H1 (cell line): ENCODE data around the gene MLN. TPM values are rescaled to one million over a fixed set of nuclear protein-coding genes. Genes with fewer than 3 reads are reported as not detected.

ENCODE experiments used
- CTCF ChIA-PET: fragments of 300-600 bp; sonication (Branson Sonifier 250); formaldehyde crosslinking; loops from one replicate; lab custom pipeline; 2021; ENCODE audit not compliant: partially characterized antibody; lab: Charles Lee
- POLR2A ChIA-PET: fragments of 300-600 bp; sonication (Branson Sonifier 250); formaldehyde crosslinking; loops from one replicate; lab custom pipeline; 2021; ENCODE audit warnings: inconsistent platforms; ENCODE audit not compliant: partially characterized antibody; lab: Charles Lee
- DNase-seq, 2 experiments: peaks; one replicate each; pipeline versions ENCODE4 v3.0.0 to v3.0.0-alpha.2; 2010 to 2022; ENCODE audit warnings: low spot score in 2 of 2, low read depth in 1 of 2, mixed read lengths in 1 of 2
- FAIRE-seq: peaks from 2 replicates; lab custom pipeline; 2011; peaks lifted over from hg19 to GRCh38; lab: Jason Lieb, UNC
- H2AFZ ChIP-seq: 2 replicates; pipeline ENCODE4 v1.8.1; 2012; ENCODE audit warnings: low read length, inconsistent platforms
- H2AK5ac ChIP-seq: 2 replicates; pipeline ENCODE4 v1.6.1; 2013; ENCODE audit warnings: low read depth, low read length
- H2BK120ac ChIP-seq: replicated peaks from 2 replicates; pipeline ENCODE3; 2013; ENCODE audit warnings: low read depth, low read length, inconsistent platforms
- H2BK12ac ChIP-seq: 2 replicates; pipeline ENCODE4 v1.6.1; 2013; ENCODE audit warnings: low read depth, low read length
- H2BK15ac ChIP-seq: 2 replicates; pipeline ENCODE4 v1.6.1; 2013; ENCODE audit warnings: low read length
- H2BK20ac ChIP-seq: 2 replicates; pipeline ENCODE4 v1.6.1; 2013; ENCODE audit warnings: low read length
- H2BK5ac ChIP-seq: 2 replicates; pipeline ENCODE4 v1.6.1; 2013; ENCODE audit warnings: low read depth, low read length
- H3K14ac ChIP-seq: 2 replicates; pipeline ENCODE4 v1.6.1; 2013; ENCODE audit warnings: inconsistent platforms; ENCODE audit not compliant: insufficient read length
- H3K18ac ChIP-seq: 2 replicates; pipeline ENCODE4 v1.6.1; 2013; ENCODE audit warnings: low read length; ENCODE audit errors: extremely low read depth
- H3K23ac ChIP-seq: 2 replicates; pipeline ENCODE4 v1.6.1; 2013; ENCODE audit warnings: inconsistent platforms; ENCODE audit not compliant: insufficient read length
- H3K23me2 ChIP-seq: 2 replicates; pipeline ENCODE4 v1.6.1; 2013; ENCODE audit warnings: low read depth, low read length
- H3K27ac ChIP-seq: 2 replicates; pipeline ENCODE4 v1.6.1; 2011; ENCODE audit warnings: low read depth, low read length, inconsistent platforms
- H3K27me3 ChIP-seq, 4 experiments: replicated peaks in 1 of 4; 1 replicate in 1 of 4; 2 replicates in 3 of 4; pipeline versions ENCODE4 v1.6.1 to v1.8.1; 2011 to 2013; ENCODE audit warnings: low read length in 3 of 4, mild to moderate bottlenecking in 3 of 4, inconsistent platforms in 2 of 4, mixed read lengths in 2 of 4, moderate library complexity in 1 of 4; ENCODE audit not compliant: control insufficient read depth in 3 of 4, insufficient read depth in 3 of 4; ENCODE audit errors: extremely low read depth in 1 of 4
- H3K36me3 ChIP-seq, 4 experiments: 2 replicates each; pipeline versions ENCODE4 v1.6.1 to v1.8.1; 2011 to 2013; ENCODE audit warnings: mild to moderate bottlenecking in 4 of 4, low read length in 3 of 4, moderate library complexity in 2 of 4, control low read depth in 1 of 4, inconsistent platforms in 1 of 4; ENCODE audit not compliant: insufficient read depth in 4 of 4, control insufficient read depth in 2 of 4
- H3K4ac ChIP-seq: replicated peaks from 2 replicates; pipeline ENCODE3; 2013; ENCODE audit warnings: low read length, low read depth, mixed read lengths, inconsistent platforms; ENCODE audit not compliant: insufficient read length
- H3K4me1 ChIP-seq, 4 experiments: replicated peaks in 1 of 4; 1 replicate in 1 of 4; 2 replicates in 3 of 4; pipeline versions ENCODE4 v1.6.1 to v1.8.1; 2011 to 2013; ENCODE audit warnings: low read length in 3 of 4, inconsistent platforms in 2 of 4, mixed read lengths in 1 of 4; ENCODE audit not compliant: insufficient read depth in 4 of 4, control insufficient read depth in 3 of 4
- H3K4me2 ChIP-seq, 2 experiments: 2 replicates each; pipeline versions ENCODE4 v1.6.1 to v1.8.1; 2011 to 2013; ENCODE audit warnings: low read depth in 2 of 2, low read length in 2 of 2, control low read depth in 1 of 2, inconsistent platforms in 1 of 2, mild to moderate bottlenecking in 1 of 2; ENCODE audit not compliant: insufficient read depth in 1 of 2
- H3K4me3 ChIP-seq, 4 experiments: fragments of 200-600, 300-600 bp in 1 of 4; sonication (generic), shearing (Covaris generic), sonication (Bioruptor Twin) in 1 of 4; 2 replicates each; pipeline versions ENCODE4 v1.5.1 to v1.8.1; 2011 to 2016; ENCODE audit warnings: low read length in 4 of 4, low read depth in 3 of 4, control low read depth in 2 of 4, inconsistent platforms in 2 of 4, mild to moderate bottlenecking in 2 of 4, mixed read lengths in 1 of 4, moderate library complexity in 1 of 4; ENCODE audit not compliant: insufficient read depth in 2 of 4; ENCODE audit errors: extremely low read depth in 1 of 4
- H3K56ac ChIP-seq: replicated peaks from 2 replicates; pipeline ENCODE3; 2013; ENCODE audit warnings: low read depth, mild to moderate bottlenecking, mixed read lengths, low read length, inconsistent platforms; ENCODE audit not compliant: insufficient read length
- H3K79me1 ChIP-seq: 2 replicates; pipeline ENCODE4 v1.6.1; 2013; ENCODE audit warnings: low read depth, low read length, control low read depth
- H3K79me2 ChIP-seq, 2 experiments: 2 replicates each; pipeline versions ENCODE4 v1.6.1 to v1.8.1; 2012 to 2013; ENCODE audit warnings: low read length in 2 of 2, mild to moderate bottlenecking in 2 of 2, inconsistent platforms in 1 of 2; ENCODE audit not compliant: insufficient read depth in 2 of 2, control insufficient read depth in 1 of 2
- H3K9ac ChIP-seq, 4 experiments: replicated peaks in 1 of 4; 1 replicate in 1 of 4; 2 replicates in 3 of 4; pipeline versions ENCODE4 v1.6.1 to v1.8.1; 2011 to 2013; ENCODE audit warnings: low read depth in 3 of 4, low read length in 3 of 4, control low read depth in 2 of 4, mild to moderate bottlenecking in 2 of 4, moderate library complexity in 2 of 4, inconsistent platforms in 1 of 4; ENCODE audit errors: extremely low read depth in 1 of 4
- H3K9me3 ChIP-seq, 2 experiments: 2 replicates each; pipeline versions ENCODE4 v1.6.1 to v1.8.1; 2012 to 2013; ENCODE audit warnings: mild to moderate bottlenecking in 2 of 2, moderate library complexity in 2 of 2, control low read depth in 1 of 2, inconsistent platforms in 1 of 2, low read depth in 1 of 2, low read length in 1 of 2, mixed read lengths in 1 of 2; ENCODE audit not compliant: insufficient read depth in 2 of 2
- H4K20me1 ChIP-seq, 2 experiments: replicated peaks in 1 of 2; 2 replicates each; pipeline versions ENCODE3 to v1.8.1; 2011 to 2013; ENCODE audit warnings: inconsistent platforms in 2 of 2, low read length in 2 of 2, mild to moderate bottlenecking in 1 of 2; ENCODE audit not compliant: insufficient read depth in 2 of 2, control insufficient read depth in 1 of 2
- H4K5ac ChIP-seq: 2 replicates; pipeline ENCODE4 v1.6.1; 2013; ENCODE audit warnings: low read length, low read depth, mixed read lengths, inconsistent platforms; ENCODE audit not compliant: insufficient read length
- H4K8ac ChIP-seq: 2 replicates; pipeline ENCODE4 v1.8.0; 2013; ENCODE audit warnings: mild to moderate bottlenecking, moderate library complexity, low read length, inconsistent platforms; ENCODE audit not compliant: insufficient read depth; ENCODE audit errors: extremely low read depth
- H4K91ac ChIP-seq: replicated peaks from 2 replicates; pipeline ENCODE3; 2013; ENCODE audit warnings: low read length, mixed read lengths, inconsistent platforms; ENCODE audit not compliant: insufficient read length
- BCL11A ChIP-seq, 2 experiments: IDR thresholded peaks; one replicate each; pipeline ENCODE4 v1.6.1; 2011; ENCODE audit warnings: low read depth in 2 of 2, low read length in 2 of 2, mild to moderate bottlenecking in 2 of 2
- PHF8 ChIP-seq: fragments of 200-600 bp; sonication (generic); conservative IDR thresholded peaks from 2 replicates; pipeline ENCODE4 v1.7.1; 2012; ENCODE audit warnings: low read depth, mild to moderate bottlenecking, inconsistent platforms, low read length, moderate library complexity
- RXRA ChIP-seq: IDR thresholded peaks from 2 replicates; pipeline ENCODE4 v1.6.1; 2011; ENCODE audit warnings: low read depth, mild to moderate bottlenecking, low read length, moderate library complexity; ENCODE audit not compliant: insufficient read depth
- SIN3A ChIP-seq, 2 experiments: IDR thresholded peaks in 1 of 2; conservative IDR thresholded peaks in 1 of 2; 2 replicates each; pipeline ENCODE4 v1.6.1; 2011 to 2012; ENCODE audit warnings: low read length in 2 of 2, improper control_type of control experiment in 1 of 2, low read depth in 1 of 2, mild to moderate bottlenecking in 1 of 2
- TAF1 ChIP-seq: IDR thresholded peaks from 2 replicates; pipeline ENCODE4 v1.6.1; 2011; ENCODE audit warnings: mild to moderate bottlenecking, low read depth, low read length
- ZNF274 ChIP-seq: IDR thresholded peaks from 2 replicates; pipeline ENCODE4 v1.7.0; 2012; ENCODE audit warnings: low read length, borderline replicate concordance; ENCODE audit errors: extremely low read depth
- WGBS, 2 experiments: shearing (Covaris generic) in 1 of 2; methylation state at CpG; one replicate each; pipeline versions ENCODE4 v1.1.6 to v1.1.7; 2013 to 2015; ENCODE audit warnings: low lambda C conversion rate in 2 of 2, mixed read lengths in 2 of 2, inconsistent platforms in 1 of 2, low coverage in 1 of 2, missing lambda C conversion rate in 1 of 2; ENCODE audit not compliant: insufficient replicate concordance in 2 of 2, insufficient coverage in 1 of 2, insufficient read length in 1 of 2; ENCODE audit errors: extremely low coverage in 1 of 2, missing lambda C conversion rate in 1 of 2; 5-methylcytosine and 5-hydroxymethylcytosine counted together
- polyA plus RNA-seq, 7 experiments: library from polyadenylated mRNA; depleted of rRNA in 3 of 7; stranded (reverse) in 5 of 7; unstranded in 2 of 7; fragments of >200 nt in 5 of 7; fragments of 200-250 nt in 2 of 7; gene quantifications; 1 replicate in 5 of 7; 2 replicates in 1 of 7; 4 replicates in 1 of 7; pipeline versions ENCODE4 v1.2.1 to v1.2.3, GENCODE V29; 2011 to 2013; ENCODE audit warnings: missing spikeins in 2 of 7, mixed read lengths in 2 of 7
- total RNA-seq: library from RNA; stranded (reverse); fragmentation: NEBNext Ultra II Directional; extraction: Animal tissue kit (Norgen Biotek cat#: 25700); gene quantifications from 2 replicates; pipeline ENCODE4 v1.2.1, GENCODE V29; 2021

Gene MLN
- total and polyA plus RNA-seq, 2 of the 8 experiments (the other 6 are each of a cell fraction or from before 2014, with no cell fraction given), result not detected

- H3K4me1 ChIP-seq, result peaks cover 0 to 8% (median 3%) of the 10 kb centered on the region in 4 experiments; a peak in 4 of 7 replicates
Observed at GRCh38 chr6:33754222-33754621, 49.6 kb downstream of the MLN start.

More at GRCh38 chr6:33754222-33754621, 49.6 kb downstream of the MLN start:
- no peaks in the 10 kb centered on the region for H3K9me3 ChIP-seq
- WGBS, 2 experiments, result 95% methylated on average over 11 of the region's 11 CpGs; no CpG with 5 or more reads in 1 of the 2 experiments
- DNase-seq (no peak), FAIRE-seq (no peak)
- H3K27me3 ChIP-seq, result no peaks in the 10 kb centered on the region
- H3K56ac ChIP-seq, result no peak overlapping the region
- CTCF ChIA-PET, result interaction anchor here (11.5 to 12.1 kb wide), 3 partner anchors 5 to 19 kb away, joined by 156 to 171 read pairs (median 171); partner anchors contain the start of gene IP6K3
- H3K4ac ChIP-seq, result no peak overlapping the region
- no peak overlapping the region for H3K27ac ChIP-seq
- POLR2A ChIA-PET, result interaction anchor here (0.6 to 1.5 kb wide), 3 partner anchors 8 to 18 kb away, joined by 3 to 7 read pairs (median 3); partner anchors contain the start of gene IP6K3
- H3K79me2 ChIP-seq, result no peaks in the 10 kb centered on the region
- no peak overlapping the region for H3K4me2 ChIP-seq
- no peak overlapping the region for H2BK15ac ChIP-seq
- no peaks in the 10 kb centered on the region for H3K23me2 ChIP-seq
- H3K36me3 ChIP-seq, result no peaks in the 10 kb centered on the region
- TF ChIP-seq SIN3A (conservative IDR thresholded peaks at IDR 0.05 in 1 of 2, IDR thresholded peaks at IDR 0.05 in 1 of 2; ENCODE audit: low read depth in 1 of 2, low read length in 2 of 2), result no peak
- TF ChIP-seq PHF8, result no peak
- no peak for TF ChIP-seq TAF1
- no peak for TF ChIP-seq RXRA
- no peak for TF ChIP-seq BCL11A (IDR thresholded peaks at IDR 0.05; ENCODE audit: low read depth in 2 of 2, low read length in 2 of 2)
- TF ChIP-seq ZNF274, result no peak
- H3K79me1 ChIP-seq, result no peaks in the 10 kb centered on the region
- H2BK120ac ChIP-seq, result no peak overlapping the region
- no peaks in the 10 kb centered on the region for H4K20me1 ChIP-seq
- H3K14ac ChIP-seq, result no peak overlapping the region
- H2AK5ac ChIP-seq, result no peak overlapping the region; the same call in 1 of the 2 replicates
- no peak overlapping the region for H3K23ac ChIP-seq
- H3K9ac ChIP-seq, result no peak overlapping the region
- H4K91ac ChIP-seq, result no peak overlapping the region
- no peak overlapping the region for H2BK5ac ChIP-seq
- H4K5ac ChIP-seq, result no peak overlapping the region
- no peak overlapping the region for H4K8ac ChIP-seq
- no peak overlapping the region for H2AFZ ChIP-seq
- no peak overlapping the region for H2BK20ac ChIP-seq
- no peak overlapping the region for H3K18ac ChIP-seq
- H3K4me3 ChIP-seq, result no peak overlapping the region
- no peak overlapping the region for H2BK12ac ChIP-seq
